HepG2 (cell line): ENCODE results near the gene GPR152. TPM values are rescaled to one million over a fixed set of nuclear protein-coding genes. Genes with fewer than 3 reads are reported as not detected.

ENCODE experiments used
- KDM5B ChIP-seq: sonication (generic); formaldehyde crosslinking; IDR thresholded peaks from 2 replicates; pipeline ENCODE4 v1.4.0; 2020; ENCODE audit warnings: missing genetic modification reagents, mild to moderate bottlenecking, borderline replicate concordance
- NR2F6 ChIP-seq, 2 experiments: IDR thresholded peaks; 2 replicates each; pipeline ENCODE4 v1.6.1; 2016; ENCODE audit warnings: antibody characterized with exemption in 1 of 2, mild to moderate bottlenecking in 1 of 2
- POGZ ChIP-seq: sonication (generic); formaldehyde crosslinking; IDR thresholded peaks from 2 replicates; pipeline ENCODE4 v1.4.0; 2020; ENCODE audit warnings: mild to moderate bottlenecking, missing genetic modification reagents
- SMAD1 ChIP-seq: sonication (generic); formaldehyde crosslinking; IDR thresholded peaks from 2 replicates; pipeline ENCODE4 v1.4.0; 2020; ENCODE audit warnings: missing genetic modification reagents, low read depth, mild to moderate bottlenecking, borderline replicate concordance
- ZFAT ChIP-seq: sonication (generic); formaldehyde crosslinking; conservative IDR thresholded peaks from 2 replicates; pipeline ENCODE4 v1.8.1; 2023; ENCODE audit warnings: missing genetic modification reagents, inconsistent platforms
- ZNF205 ChIP-seq: IDR thresholded peaks from 2 replicates; pipeline ENCODE4 v1.6.1; 2018; ENCODE audit warnings: missing biosample characterization, missing genetic modification reagents
- ZNF720 ChIP-seq: sonication (generic); formaldehyde crosslinking; IDR thresholded peaks from 2 replicates; pipeline ENCODE4 v1.4.0; 2020; ENCODE audit warnings: missing genetic modification reagents
- polyA plus RNA-seq, 8 experiments: library from polyadenylated mRNA; depleted of rRNA in 3 of 8; stranded (reverse) in 7 of 8; unstranded in 1 of 8; fragments of >200 nt; fragmentation: Illumina TruSeq in 4 of 8; extraction: Trizol in 4 of 8; gene quantifications; 2 replicates each; pipeline versions ENCODE4 v1.2.1 to v1.2.3, GENCODE V29; 2011 to 2016; ENCODE audit warnings: low read depth in 4 of 8, missing spikeins in 1 of 8, mixed read lengths in 1 of 8; ENCODE audit not compliant: insufficient read depth in 1 of 8
- total RNA-seq, 5 experiments: library from RNA; depleted of rRNA; stranded (reverse); fragments of >200 nt; fragmentation: Illumina TruSeq; extraction: Trizol; gene quantifications; 2 replicates each; pipeline ENCODE4 v1.2.3, GENCODE V29; 2016; ENCODE audit warnings: low read depth in 1 of 5
- TF ChIP-seq, protein P1 (sequence below): IDR thresholded peaks from 2 replicates; pipeline ENCODE4 v1.4.0; 2020; ENCODE audit warnings: mild to moderate bottlenecking, missing genetic modification reagents
- TF ChIP-seq, protein P2 (sequence below): sonication (generic); formaldehyde crosslinking; conservative IDR thresholded peaks from 2 replicates; pipeline ENCODE4 v1.4.0; 2020; ENCODE audit warnings: mild to moderate bottlenecking, missing genetic modification reagents, moderate library complexity
- TF ChIP-seq, protein P3 (sequence below): IDR thresholded peaks from 2 replicates; pipeline ENCODE4 v1.6.1; 2016; ENCODE audit warnings: missing biosample characterization, missing genetic modification reagents, low read depth
- TF ChIP-seq, protein P4 (sequence below): sonication (generic); formaldehyde crosslinking; IDR thresholded peaks from 2 replicates; pipeline ENCODE4 v1.4.0; 2020; ENCODE audit warnings: missing genetic modification reagents
- TF ChIP-seq, protein P5 (sequence below): sonication (generic); formaldehyde crosslinking; conservative IDR thresholded peaks from 2 replicates; pipeline ENCODE4 v1.4.0; 2020; ENCODE audit warnings: missing genetic modification reagents

GPR152 gene
- total and polyA plus RNA-seq, 2 of the 13 experiments (the other 11 are each of a cell fraction or from before 2014, with no cell fraction given): not detected

DNA sequence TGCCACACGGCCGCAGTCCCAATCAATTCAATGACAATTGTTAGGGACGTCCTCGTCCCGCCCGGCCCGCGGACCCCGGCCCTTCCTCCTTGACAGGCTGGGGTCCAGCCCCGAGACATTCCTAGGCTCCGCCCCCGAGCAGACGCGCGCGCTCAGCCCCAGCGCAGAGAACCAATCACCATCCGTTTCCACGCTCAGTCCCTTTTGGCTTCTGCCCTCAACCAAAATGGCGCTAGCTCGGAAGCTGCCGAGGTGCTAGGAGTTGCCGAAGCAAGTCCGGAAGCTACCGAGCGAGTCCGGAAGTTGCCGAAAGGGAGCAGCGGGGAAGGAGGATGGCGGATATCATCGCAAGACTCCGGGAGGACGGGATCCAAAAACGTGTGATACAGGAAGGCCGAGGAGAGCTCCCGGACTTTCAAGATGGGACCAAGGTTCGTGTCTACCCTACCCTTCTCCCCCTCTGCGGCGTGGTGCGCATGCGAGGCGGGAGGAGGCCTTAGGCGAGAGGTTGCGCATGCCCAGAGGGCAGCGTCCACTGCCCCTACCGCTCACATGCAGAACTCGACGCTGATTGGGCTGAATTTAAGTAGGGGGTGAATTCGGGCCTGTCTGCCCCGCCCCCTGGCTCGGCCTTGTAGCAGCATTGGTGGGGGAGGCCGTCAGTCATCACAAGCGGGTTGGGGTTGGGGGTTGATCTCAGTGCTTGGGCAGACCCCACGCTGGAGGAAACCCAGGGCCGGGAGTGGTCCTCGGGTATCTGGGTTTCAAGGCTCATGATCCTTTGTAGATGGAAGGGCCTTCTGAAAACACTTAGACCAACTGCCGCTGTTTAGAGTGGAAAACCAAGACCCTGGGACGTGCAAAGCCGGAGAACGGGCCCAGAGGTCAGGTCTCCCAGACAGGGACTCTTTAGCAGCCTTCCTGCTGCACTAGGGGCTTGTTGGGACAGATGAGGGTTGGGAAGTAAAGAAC, 30.6 kb upstream of the GPR152 start, which contains the start of gene AIP (continued):
- TF ChIP-seq, protein P1, sequence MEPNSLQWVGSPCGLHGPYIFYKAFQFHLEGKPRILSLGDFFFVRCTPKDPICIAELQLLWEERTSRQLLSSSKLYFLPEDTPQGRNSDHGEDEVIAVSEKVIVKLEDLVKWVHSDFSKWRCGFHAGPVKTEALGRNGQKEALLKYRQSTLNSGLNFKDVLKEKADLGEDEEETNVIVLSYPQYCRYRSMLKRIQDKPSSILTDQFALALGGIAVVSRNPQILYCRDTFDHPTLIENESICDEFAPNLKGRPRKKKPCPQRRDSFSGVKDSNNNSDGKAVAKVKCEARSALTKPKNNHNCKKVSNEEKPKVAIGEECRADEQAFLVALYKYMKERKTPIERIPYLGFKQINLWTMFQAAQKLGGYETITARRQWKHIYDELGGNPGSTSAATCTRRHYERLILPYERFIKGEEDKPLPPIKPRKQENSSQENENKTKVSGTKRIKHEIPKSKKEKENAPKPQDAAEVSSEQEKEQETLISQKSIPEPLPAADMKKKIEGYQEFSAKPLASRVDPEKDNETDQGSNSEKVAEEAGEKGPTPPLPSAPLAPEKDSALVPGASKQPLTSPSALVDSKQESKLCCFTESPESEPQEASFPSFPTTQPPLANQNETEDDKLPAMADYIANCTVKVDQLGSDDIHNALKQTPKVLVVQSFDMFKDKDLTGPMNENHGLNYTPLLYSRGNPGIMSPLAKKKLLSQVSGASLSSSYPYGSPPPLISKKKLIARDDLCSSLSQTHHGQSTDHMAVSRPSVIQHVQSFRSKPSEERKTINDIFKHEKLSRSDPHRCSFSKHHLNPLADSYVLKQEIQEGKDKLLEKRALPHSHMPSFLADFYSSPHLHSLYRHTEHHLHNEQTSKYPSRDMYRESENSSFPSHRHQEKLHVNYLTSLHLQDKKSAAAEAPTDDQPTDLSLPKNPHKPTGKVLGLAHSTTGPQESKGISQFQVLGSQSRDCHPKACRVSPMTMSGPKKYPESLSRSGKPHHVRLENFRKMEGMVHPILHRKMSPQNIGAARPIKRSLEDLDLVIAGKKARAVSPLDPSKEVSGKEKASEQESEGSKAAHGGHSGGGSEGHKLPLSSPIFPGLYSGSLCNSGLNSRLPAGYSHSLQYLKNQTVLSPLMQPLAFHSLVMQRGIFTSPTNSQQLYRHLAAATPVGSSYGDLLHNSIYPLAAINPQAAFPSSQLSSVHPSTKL (CRISPR knock-in tag): peak; percentile 39; the same call in 1 of the 2 replicates
- TF ChIP-seq ZNF205 (CRISPR knock-in tag): peak; percentile 79
- TF ChIP-seq SMAD1 (CRISPR knock-in tag): no peak
- TF ChIP-seq, protein P2, sequence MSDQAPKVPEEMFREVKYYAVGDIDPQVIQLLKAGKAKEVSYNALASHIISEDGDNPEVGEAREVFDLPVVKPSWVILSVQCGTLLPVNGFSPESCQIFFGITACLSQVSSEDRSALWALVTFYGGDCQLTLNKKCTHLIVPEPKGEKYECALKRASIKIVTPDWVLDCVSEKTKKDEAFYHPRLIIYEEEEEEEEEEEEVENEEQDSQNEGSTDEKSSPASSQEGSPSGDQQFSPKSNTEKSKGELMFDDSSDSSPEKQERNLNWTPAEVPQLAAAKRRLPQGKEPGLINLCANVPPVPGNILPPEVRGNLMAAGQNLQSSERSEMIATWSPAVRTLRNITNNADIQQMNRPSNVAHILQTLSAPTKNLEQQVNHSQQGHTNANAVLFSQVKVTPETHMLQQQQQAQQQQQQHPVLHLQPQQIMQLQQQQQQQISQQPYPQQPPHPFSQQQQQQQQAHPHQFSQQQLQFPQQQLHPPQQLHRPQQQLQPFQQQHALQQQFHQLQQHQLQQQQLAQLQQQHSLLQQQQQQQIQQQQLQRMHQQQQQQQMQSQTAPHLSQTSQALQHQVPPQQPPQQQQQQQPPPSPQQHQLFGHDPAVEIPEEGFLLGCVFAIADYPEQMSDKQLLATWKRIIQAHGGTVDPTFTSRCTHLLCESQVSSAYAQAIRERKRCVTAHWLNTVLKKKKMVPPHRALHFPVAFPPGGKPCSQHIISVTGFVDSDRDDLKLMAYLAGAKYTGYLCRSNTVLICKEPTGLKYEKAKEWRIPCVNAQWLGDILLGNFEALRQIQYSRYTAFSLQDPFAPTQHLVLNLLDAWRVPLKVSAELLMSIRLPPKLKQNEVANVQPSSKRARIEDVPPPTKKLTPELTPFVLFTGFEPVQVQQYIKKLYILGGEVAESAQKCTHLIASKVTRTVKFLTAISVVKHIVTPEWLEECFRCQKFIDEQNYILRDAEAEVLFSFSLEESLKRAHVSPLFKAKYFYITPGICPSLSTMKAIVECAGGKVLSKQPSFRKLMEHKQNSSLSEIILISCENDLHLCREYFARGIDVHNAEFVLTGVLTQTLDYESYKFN (CRISPR knock-in tag): peak; percentile 70
- peak; percentile 100 for TF ChIP-seq KDM5B (CRISPR knock-in tag)
- TF ChIP-seq, protein P3, sequence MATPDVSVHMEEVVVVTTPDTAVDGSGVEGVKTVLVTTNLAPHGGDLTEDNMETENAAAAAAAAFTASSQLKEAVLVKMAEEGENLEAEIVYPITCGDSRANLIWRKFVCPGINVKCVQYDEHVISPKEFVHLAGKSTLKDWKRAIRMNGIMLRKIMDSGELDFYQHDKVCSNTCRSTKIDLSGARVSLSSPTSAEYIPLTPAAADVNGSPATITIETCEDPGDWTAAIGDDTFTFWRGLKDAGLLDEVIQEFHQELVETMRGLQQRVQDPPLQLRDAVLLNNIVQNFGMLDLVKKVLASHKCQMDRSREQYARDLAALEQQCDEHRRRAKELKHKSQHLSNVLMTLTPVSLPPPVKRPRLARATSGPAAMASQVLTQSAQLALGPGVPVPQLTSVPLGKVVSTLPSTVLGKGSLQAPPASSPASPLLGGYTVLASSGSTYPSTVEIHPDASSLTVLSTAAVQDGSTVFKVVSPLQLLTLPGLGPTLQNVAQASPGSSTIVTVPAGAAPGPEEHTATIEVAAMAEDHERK: 0 out of 2 replicates have a peak, but pooled peaks have one; percentile 28
- TF ChIP-seq ZNF720 (CRISPR knock-in tag): no peak; the same call in 1 of the 2 replicates
- no peak for TF ChIP-seq ZFAT (CRISPR knock-in tag)
- peak; percentile 88 for TF ChIP-seq POGZ (CRISPR knock-in tag)
- TF ChIP-seq, protein P4, sequence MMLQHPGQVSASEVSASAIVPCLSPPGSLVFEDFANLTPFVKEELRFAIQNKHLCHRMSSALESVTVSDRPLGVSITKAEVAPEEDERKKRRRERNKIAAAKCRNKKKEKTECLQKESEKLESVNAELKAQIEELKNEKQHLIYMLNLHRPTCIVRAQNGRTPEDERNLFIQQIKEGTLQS (CRISPR knock-in tag): no peak
- TF ChIP-seq, protein P5, sequence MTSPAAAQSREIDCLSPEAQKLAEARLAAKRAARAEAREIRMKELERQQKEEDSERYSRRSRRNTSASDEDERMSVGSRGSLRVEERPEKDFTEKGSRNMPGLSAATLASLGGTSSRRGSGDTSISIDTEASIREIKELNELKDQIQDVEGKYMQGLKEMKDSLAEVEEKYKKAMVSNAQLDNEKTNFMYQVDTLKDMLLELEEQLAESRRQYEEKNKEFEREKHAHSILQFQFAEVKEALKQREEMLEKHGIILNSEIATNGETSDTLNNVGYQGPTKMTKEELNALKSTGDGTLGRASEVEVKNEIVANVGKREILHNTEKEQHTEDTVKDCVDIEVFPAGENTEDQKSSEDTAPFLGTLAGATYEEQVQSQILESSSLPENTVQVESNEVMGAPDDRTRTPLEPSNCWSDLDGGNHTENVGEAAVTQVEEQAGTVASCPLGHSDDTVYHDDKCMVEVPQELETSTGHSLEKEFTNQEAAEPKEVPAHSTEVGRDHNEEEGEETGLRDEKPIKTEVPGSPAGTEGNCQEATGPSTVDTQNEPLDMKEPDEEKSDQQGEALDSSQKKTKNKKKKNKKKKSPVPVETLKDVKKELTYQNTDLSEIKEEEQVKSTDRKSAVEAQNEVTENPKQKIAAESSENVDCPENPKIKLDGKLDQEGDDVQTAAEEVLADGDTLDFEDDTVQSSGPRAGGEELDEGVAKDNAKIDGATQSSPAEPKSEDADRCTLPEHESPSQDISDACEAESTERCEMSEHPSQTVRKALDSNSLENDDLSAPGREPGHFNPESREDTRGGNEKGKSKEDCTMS (CRISPR knock-in tag): peak; percentile 80; the same call in 1 of the 2 replicates
- no peak for TF ChIP-seq NR2F6 (IDR thresholded peaks at IDR 0.05)
- peak; percentile 63; the same call in 1 of the 2 replicates for TF ChIP-seq NR2F6 (CRISPR knock-in tag; IDR thresholded peaks at IDR 0.05)
